Activated CD4-positive, alpha-beta T cell treated with anti-CD3 and anti-CD28 coated beads, Interleukin-2, amount 10 ng/mL, durations not matched to agents 24 days and 14 days (primary cell): Measurements from ENCODE around the gene CMTM1. TPM values are rescaled to one million over a fixed set of nuclear protein-coding genes. Genes with fewer than 3 reads are reported as not detected.
"Not testable (repeated sequence)": the region's sequence is repeated elsewhere in the genome, so short reads cannot be mapped to it uniquely, and the experiment has no call there.

Experiments used
- DNase-seq: peaks from one replicate; pipeline ENCODE4 v3.0.0; 2022
- H3K27ac Mint-ChIP-seq: one replicate; pipeline ENCODE4 v1.8.0; 2022; ENCODE audit warnings: mild to moderate bottlenecking, mixed read lengths
- H3K27me3 Mint-ChIP-seq: one replicate; pipeline ENCODE4 v1.8.0; 2022; ENCODE audit warnings: mixed read lengths
- H3K36me3 Mint-ChIP-seq: one replicate; pipeline ENCODE4 v1.8.0; 2022; ENCODE audit warnings: low read depth, mild to moderate bottlenecking, mixed read lengths
- H3K4me1 Mint-ChIP-seq: one replicate; pipeline ENCODE4 v1.8.0; 2021; ENCODE audit warnings: mixed read lengths
- H3K4me3 Mint-ChIP-seq: one replicate; pipeline ENCODE4 v1.8.0; 2022; ENCODE audit warnings: mild to moderate bottlenecking, moderate library complexity, mixed read lengths
- H3K9me3 Mint-ChIP-seq: one replicate; pipeline ENCODE4 v1.8.0; 2021; ENCODE audit warnings: mixed read lengths
- intact Hi-C: fragments of 100-400 bp; cut with micrococcal nuclease; formaldehyde crosslinking; loops from one replicate; pipeline ENCODE4 v1.15.1; 2023
- total RNA-seq: library from RNA; stranded (reverse); gene quantifications from 2 replicates; pipeline ENCODE4 v1.2.3, GENCODE V29; 2022

Gene CMTM1
- total RNA-seq, 1 donor from 2014 or later: 13.6 TPM

- H3K36me3 Mint-ChIP-seq: peaks cover 46% of the 10 kb centered on the region
- intact Hi-C loops, H3K4me3 Mint-ChIP-seq, DNase-seq, H3K27ac Mint-ChIP-seq, H3K27me3 Mint-ChIP-seq, H3K9me3 Mint-ChIP-seq: not testable (repeated sequence)
- H3K4me1 Mint-ChIP-seq: peaks cover 18% of the 10 kb centered on the region
Observed at GRCh38 chr16:66611911-66612310, 45.7 kb downstream of the CMTM1 start.

GRCh38 chr16:66612422-66612821 lies 46.2 kb downstream of the CMTM1 start:
- H3K4me1 Mint-ChIP-seq: peaks cover 13% of the 10 kb centered on the region
- DNase-seq: no peak
- peaks cover 44% of the 10 kb centered on the region for H3K36me3 Mint-ChIP-seq
- H3K4me3 Mint-ChIP-seq: no peak overlapping the region
- H3K9me3 Mint-ChIP-seq: no peaks in the 10 kb centered on the region
- H3K27ac Mint-ChIP-seq: no peak overlapping the region
- intact Hi-C loops: no loop called here
- no peaks in the 10 kb centered on the region for H3K27me3 Mint-ChIP-seq

- Mint-ChIP-seq H3K4me1 (no peaks in the 10 kb centered on the region), H3K27me3 (no peaks in the 10 kb centered on the region), H3K27ac (no peak overlapping the region), H3K36me3 (peaks cover 37% of the 10 kb centered on the region), H3K9me3 (no peaks in the 10 kb centered on the region), H3K4me3 (no peak overlapping the region)
- DNase-seq: no peak
- intact Hi-C loops: no loop called here
Observed at GRCh38 chr16:66614161-66614802, 48.0 kb downstream of the CMTM1 start.

- H3K4me3 Mint-ChIP-seq: no peak overlapping the region
- DNase-seq: no peak
- no peaks in the 10 kb centered on the region for H3K9me3 Mint-ChIP-seq
- H3K27me3 Mint-ChIP-seq: no peaks in the 10 kb centered on the region
- H3K4me1 Mint-ChIP-seq: no peaks in the 10 kb centered on the region
- H3K36me3 Mint-ChIP-seq: peaks cover 23% of the 10 kb centered on the region
- H3K27ac Mint-ChIP-seq: no peak overlapping the region
- intact Hi-C loops: no loop called here
Observed at GRCh38 chr16:66616169-66616568, 49.9 kb downstream of the CMTM1 start.

GRCh38 chr16:66616592-66616991 lies 50.4 kb downstream of the CMTM1 start:
- Mint-ChIP-seq H3K4me3 (no peak overlapping the region), H3K9me3 (no peaks in the 10 kb centered on the region)

GRCh38 chr16:66617010-66617434 lies 50.8 kb downstream of the CMTM1 start:
- no peaks in the 10 kb centered on the region for H3K27me3 Mint-ChIP-seq
- DNase-seq: no peak
- H3K4me1 Mint-ChIP-seq: no peaks in the 10 kb centered on the region
- peaks cover 18% of the 10 kb centered on the region for H3K36me3 Mint-ChIP-seq
- intact Hi-C loops: no loop called here
- H3K27ac Mint-ChIP-seq: no peak overlapping the region
- H3K4me3 Mint-ChIP-seq: no peak overlapping the region
- H3K9me3 Mint-ChIP-seq: no peaks in the 10 kb centered on the region

More at GRCh38 chr16:66616592-66616991, 50.4 kb downstream of the CMTM1 start:
- no peak overlapping the region for H3K27ac Mint-ChIP-seq
- H3K36me3 Mint-ChIP-seq: peaks cover 18% of the 10 kb centered on the region
- no peaks in the 10 kb centered on the region for H3K4me1 Mint-ChIP-seq
- H3K27me3 Mint-ChIP-seq: no peaks in the 10 kb centered on the region
- no peak for DNase-seq
- intact Hi-C loops: no loop called here

GRCh38 chr16:66617728-66618127 lies 51.5 kb downstream of the CMTM1 start:
- no peak overlapping the region for H3K27ac Mint-ChIP-seq
- H3K4me3 Mint-ChIP-seq: no peak overlapping the region
- H3K4me1 Mint-ChIP-seq: no peaks in the 10 kb centered on the region
- no peaks in the 10 kb centered on the region for H3K27me3 Mint-ChIP-seq
- H3K36me3 Mint-ChIP-seq: peaks cover 13% of the 10 kb centered on the region
- intact Hi-C loops: no loop called here
- DNase-seq: no peak
- H3K9me3 Mint-ChIP-seq: no peaks in the 10 kb centered on the region

- DNase-seq: no peak
- intact Hi-C loops: no loop called here
- no peaks in the 10 kb centered on the region for H3K4me1 Mint-ChIP-seq
- peaks cover 5% of the 10 kb centered on the region for H3K36me3 Mint-ChIP-seq
- no peak overlapping the region for H3K4me3 Mint-ChIP-seq
- no peaks in the 10 kb centered on the region for H3K27me3 Mint-ChIP-seq
- no peaks in the 10 kb centered on the region for H3K9me3 Mint-ChIP-seq
- H3K27ac Mint-ChIP-seq: no peak overlapping the region
Observed at GRCh38 chr16:66618588-66619375, 52.5 kb downstream of the CMTM1 start.

- Mint-ChIP-seq H3K9me3 (no peaks in the 10 kb centered on the region), H3K36me3 (peaks cover 5% of the 10 kb centered on the region), H3K4me3 (no peak overlapping the region), H3K27me3 (no peaks in the 10 kb centered on the region), H3K4me1 (no peaks in the 10 kb centered on the region), H3K27ac (no peak overlapping the region)
- intact Hi-C loops: no loop called here
- no peak for DNase-seq
Observed at GRCh38 chr16:66619534-66620428, 53.5 kb downstream of the CMTM1 start.

GRCh38 chr16:66620429-66620795 lies 54.2 kb downstream of the CMTM1 start:
- H3K9me3 Mint-ChIP-seq: no peaks in the 10 kb centered on the region
- no peak overlapping the region for H3K27ac Mint-ChIP-seq
- H3K36me3 Mint-ChIP-seq: peaks cover 1% of the 10 kb centered on the region
- intact Hi-C loops: no loop called here
- H3K4me3 Mint-ChIP-seq: no peak overlapping the region
- H3K4me1 Mint-ChIP-seq: no peaks in the 10 kb centered on the region
- DNase-seq: no peak
- H3K27me3 Mint-ChIP-seq: no peaks in the 10 kb centered on the region

GRCh38 chr16:66621973-66622372 lies 55.7 kb downstream of the CMTM1 start:
- Mint-ChIP-seq H3K27me3 (no peaks in the 10 kb centered on the region), H3K36me3 (no peaks in the 10 kb centered on the region), H3K4me1 (no peaks in the 10 kb centered on the region), H3K27ac (no peak overlapping the region), H3K4me3 (no peak overlapping the region), H3K9me3 (no peaks in the 10 kb centered on the region)
- DNase-seq: no peak
- intact Hi-C loops: no loop called here

GRCh38 chr16:66622863-66623262 lies 56.6 kb downstream of the CMTM1 start:
- H3K36me3 Mint-ChIP-seq: no peaks in the 10 kb centered on the region
- no peak for DNase-seq
- H3K9me3 Mint-ChIP-seq: no peaks in the 10 kb centered on the region

GRCh38 chr16:66623755-66624154 lies 57.5 kb downstream of the CMTM1 start:
- intact Hi-C loops: no loop called here
- Mint-ChIP-seq H3K27me3 (no peaks in the 10 kb centered on the region), H3K4me1 (no peaks in the 10 kb centered on the region), H3K4me3 (no peak overlapping the region), H3K9me3 (no peaks in the 10 kb centered on the region), H3K27ac (no peak overlapping the region), H3K36me3 (no peaks in the 10 kb centered on the region)
- no peak for DNase-seq

More at GRCh38 chr16:66622863-66623262, 56.6 kb downstream of the CMTM1 start:
- Mint-ChIP-seq H3K4me1 (no peaks in the 10 kb centered on the region), H3K27me3 (no peaks in the 10 kb centered on the region), H3K27ac (no peak overlapping the region), H3K4me3 (no peak overlapping the region)
- intact Hi-C loops: no loop called here
